DOHH2 (cell line): ENCODE data around the gene MED12L.

Source experiments
- CTCF ChIP-seq: fragments of 200-600 bp; sonication (generic); IDR thresholded peaks from one replicate; pipeline ENCODE4 v1.5.1; 2014; ENCODE audit warnings: antibody characterized with exemption, mild to moderate bottlenecking, low read depth, low read length; ENCODE audit not compliant: poor library complexity, severe bottlenecking
- EZH2phosphoT487 ChIP-seq: fragments of 200-600 bp; sonication (generic); IDR thresholded peaks from 2 replicates; pipeline ENCODE4 v1.6.1; 2017; ENCODE audit warnings: borderline replicate concordance, mild to moderate bottlenecking, antibody characterized with exemption, low read length, moderate library complexity, mixed read lengths

- no peak for TF ChIP-seq EZH2phosphoT487
- no peak for TF ChIP-seq CTCF
Measured at GRCh38 chr3:151218136-151218535, 132.7 kb downstream of the MED12L start.
